ENCODE measurements around the gene MORF4L2. TPM values are rescaled to one million over a fixed set of nuclear protein-coding genes. Genes with fewer than 3 reads are reported as not detected.

The MORF4L2 gene
- polyA plus RNA-seq, 1 of the 3 experiments (the other 2 are of a cell fraction): 221 TPM

- TF ChIP-seq TEAD4 (IDR thresholded peaks at IDR 0.05; ENCODE audit: borderline replicate concordance, insufficient read depth): no peak
- no peak for TF ChIP-seq EP300 (IDR thresholded peaks at IDR 0.05; ENCODE audit: borderline replicate concordance in 1 of 2, low read depth in 1 of 2, low read length in 1 of 2)
- no peak for TF ChIP-seq SMC3 (IDR thresholded peaks at IDR 0.05; ENCODE audit: low read depth, low read length)
- no peak for TF ChIP-seq GATA2 (CRISPR knock-in tag; IDR thresholded peaks at IDR 0.05)
- TF ChIP-seq ZBTB33 (IDR thresholded peaks at IDR 0.05; ENCODE audit: borderline replicate concordance, low read depth): no peak
- TF ChIP-seq SIN3A (IDR thresholded peaks at IDR 0.05; ENCODE audit: borderline replicate concordance, low read depth, low read length): no peak
Measured at GRCh38 chrX:103730147-103730795, 43.8 kb upstream of the MORF4L2 start (continued).

GRCh38 chrX:103729015-103729414, 42.5 kb upstream of the MORF4L2 start:
- ChIA-PET POLR2A (no interaction called here), CTCF (interaction anchor here (0.9 kb wide), 2 partner anchors 17 to 25 kb away, joined by 3 read pairs; no protein-coding TSS in a partner anchor)
- no peak for TF ChIP-seq YY1 (IDR thresholded peaks at IDR 0.05; ENCODE audit: low read depth)
- TF ChIP-seq CTCF (IDR thresholded peaks at IDR 0.05): no peak
- TF ChIP-seq RAD21 (IDR thresholded peaks at IDR 0.05; ENCODE audit: low read length): no peak
- TF ChIP-seq MEF2A (IDR thresholded peaks at IDR 0.05; ENCODE audit: borderline replicate concordance, low read depth): no peak
- TF ChIP-seq TEAD4 (IDR thresholded peaks at IDR 0.05; ENCODE audit: borderline replicate concordance, insufficient read depth): no peak
- TF ChIP-seq GABPA (IDR thresholded peaks at IDR 0.05; ENCODE audit: low read depth): no peak
- TF ChIP-seq EP300 (IDR thresholded peaks at IDR 0.05; ENCODE audit: borderline replicate concordance in 1 of 2, low read depth in 1 of 2, low read length in 1 of 2): no peak
- Histone ChIP-seq H2AFZ (ENCODE audit: low read depth) (no peak overlapping the region), H3K4me1 (ENCODE audit: control insufficient read depth in 1 of 2, insufficient read depth in 2 of 2, low read depth in 1 of 2, low read length in 1 of 2) (no peaks in the 10 kb centered on the region; a peak in 1 of 4 replicates), H3K79me2 (ENCODE audit: insufficient read depth) (no peaks in the 10 kb centered on the region), H4K20me1 (ENCODE audit: insufficient read depth) (no peaks in the 10 kb centered on the region), H3K4me3 (ENCODE audit: low read depth in 2 of 2, low read length in 1 of 2) (no peak overlapping the region), H3K4me2 (no peak overlapping the region), H3K27me3 (ENCODE audit: insufficient read depth) (no peaks in the 10 kb centered on the region; the same call in 1 of the 2 replicates), H3K9me3 (no peaks in the 10 kb centered on the region), H3K9me2 (no peaks in the 10 kb centered on the region), H3K27ac (ENCODE audit: low read depth in 2 of 2, low read length in 1 of 2) (no peak overlapping the region), H3F3A (replicated peaks; ENCODE audit: insufficient read depth) (no peaks in the 10 kb centered on the region), H3K9ac (no peak overlapping the region), H3K36me3 (replicated peaks in 1 of 2; ENCODE audit: control insufficient read depth in 1 of 2, insufficient read depth in 2 of 2, low read length in 1 of 2) (no peaks in the 10 kb centered on the region)
- 35% methylated on average over 4 of the region's 5 CpGs for WGBS (ENCODE audit: low lambda C conversion rate)
- no peak for DNase-seq
